SK-N-SH (cell line): ENCODE results near the gene EFNB2. TPM values are rescaled to one million over a fixed set of nuclear protein-coding genes. Genes with fewer than 3 reads are reported as not detected.

Experiments
- CTCF ChIA-PET: fragments of 300-600, 350-600 bp; formaldehyde crosslinking; extraction: SDS; loops from one replicate; lab custom pipeline; 2021; lab: Yijun Ruan, JAX
- POLR2A ChIA-PET: fragments of 350-600 bp; sonication (Branson Sonifier 250); formaldehyde crosslinking; extraction: SDS; loops from one replicate; lab custom pipeline; 2020; ENCODE audit warnings: antibody characterized with exemption, inconsistent platforms; lab: Yijun Ruan, JAX
- DNase-seq: peaks from one replicate; pipeline ENCODE4 v3.0.0; 2012
- H2AFZ ChIP-seq: fragments of 200-600 bp; sonication (generic); 2 replicates; pipeline ENCODE4 v1.8.1; 2016; ENCODE audit warnings: antibody characterized with exemption, mild to moderate bottlenecking, low read depth
- H3F3A ChIP-seq: fragments of 200-600 bp; sonication (generic); replicated peaks from 2 replicates; pipeline ENCODE3; 2016; ENCODE audit warnings: antibody characterized with exemption, mild to moderate bottlenecking; ENCODE audit not compliant: insufficient read depth
- H3K27ac ChIP-seq, 2 experiments: fragments of 200-500 bp in 1 of 2; fragments of 200-600 bp in 1 of 2; sonication (Bioruptor generic) in 1 of 2; sonication (generic), shearing (Covaris generic) in 1 of 2; 2 replicates each; pipeline versions ENCODE4 v1.5.1 to v1.6.1; 2014 to 2016; ENCODE audit warnings: low read depth in 2 of 2, inconsistent platforms in 1 of 2, low read length in 1 of 2, mild to moderate bottlenecking in 1 of 2, mixed read lengths in 1 of 2
- H3K27me3 ChIP-seq: fragments of 200-600 bp; sonication (generic), shearing (Covaris generic); 2 replicates; pipeline ENCODE4 v1.6.1; 2016; ENCODE audit warnings: mixed run types; ENCODE audit not compliant: insufficient read depth
- H3K36me3 ChIP-seq, 2 experiments: fragments of 200-500 bp in 1 of 2; fragments of 200-600 bp in 1 of 2; sonication (Bioruptor generic) in 1 of 2; sonication (generic) in 1 of 2; replicated peaks in 1 of 2; 2 replicates each; pipeline versions ENCODE3 to v1.5.1; 2014 to 2016; ENCODE audit warnings: low read length in 1 of 2, mild to moderate bottlenecking in 1 of 2; ENCODE audit not compliant: insufficient read depth in 2 of 2, control insufficient read depth in 1 of 2
- H3K4me1 ChIP-seq, 2 experiments: fragments of 200-500 bp in 1 of 2; fragments of 200-600 bp in 1 of 2; sonication (Bioruptor generic) in 1 of 2; sonication (generic), shearing (Covaris generic) in 1 of 2; 2 replicates each; pipeline versions ENCODE4 v1.5.1 to v1.6.1; 2014 to 2016; ENCODE audit warnings: low read depth in 1 of 2, low read length in 1 of 2, mixed run types in 1 of 2; ENCODE audit not compliant: insufficient read depth in 2 of 2, control insufficient read depth in 1 of 2
- H3K4me2 ChIP-seq: fragments of 200-600 bp; sonication (generic), shearing (Covaris generic); 2 replicates; pipeline ENCODE4 v1.6.1; 2017; ENCODE audit warnings: mixed run types
- H3K4me3 ChIP-seq, 2 experiments: fragments of 200-500 bp in 1 of 2; fragments of 200-600 bp in 1 of 2; sonication (Bioruptor generic) in 1 of 2; sonication (generic), shearing (Covaris generic) in 1 of 2; 2 replicates each; pipeline versions ENCODE4 v1.5.1 to v1.8.1; 2014 to 2016; ENCODE audit warnings: low read depth in 2 of 2, inconsistent platforms in 1 of 2, low read length in 1 of 2, mild to moderate bottlenecking in 1 of 2, mixed read lengths in 1 of 2, moderate library complexity in 1 of 2
- H3K79me2 ChIP-seq: fragments of 200-600 bp; sonication (generic); 2 replicates; pipeline ENCODE4 v1.8.1; 2017; ENCODE audit warnings: mild to moderate bottlenecking; ENCODE audit not compliant: insufficient read depth
- H3K9ac ChIP-seq: fragments of 200-600 bp; sonication (generic); 2 replicates; pipeline ENCODE4 v1.6.1; 2017; ENCODE audit warnings: mixed run types
- H3K9me2 ChIP-seq: fragments of 200-600 bp; sonication (generic); 2 replicates; pipeline ENCODE4 v1.6.1; 2017; ENCODE audit warnings: mixed run types
- H3K9me3 ChIP-seq: fragments of 200-600 bp; sonication (generic); 2 replicates; pipeline ENCODE4 v1.6.1; 2017; ENCODE audit warnings: mixed run types, mild to moderate bottlenecking, moderate library complexity
- H4K20me1 ChIP-seq: fragments of 200-600 bp; sonication (generic); 2 replicates; pipeline ENCODE4 v1.6.1; 2017; ENCODE audit warnings: mild to moderate bottlenecking, mixed run types; ENCODE audit not compliant: insufficient read depth
- CHD2 ChIP-seq: fragments of 150-350 bp; IDR thresholded peaks from 2 replicates; pipeline ENCODE4 v1.6.1; 2018; ENCODE audit warnings: low read length; ENCODE audit not compliant: partially characterized antibody
- EP300 ChIP-seq, 2 experiments: IDR thresholded peaks; 2 replicates each; pipeline versions ENCODE4 v1.4.0 to v1.6.1; 2012; ENCODE audit warnings: borderline replicate concordance in 1 of 2, low read depth in 1 of 2, low read length in 1 of 2
- FOSL2 ChIP-seq: IDR thresholded peaks from 2 replicates; pipeline ENCODE4 v1.4.0; 2012; ENCODE audit warnings: low read depth, mild to moderate bottlenecking, moderate library complexity, borderline replicate concordance
- FOXJ3 ChIP-seq: sonication (generic); formaldehyde crosslinking; IDR thresholded peaks from 2 replicates; pipeline ENCODE4 v1.5.1; 2020; ENCODE audit warnings: mild to moderate bottlenecking, missing genetic modification reagents
- GATA2 ChIP-seq: sonication (generic); formaldehyde crosslinking; IDR thresholded peaks from 2 replicates; pipeline ENCODE4 v1.5.0; 2020; ENCODE audit warnings: mild to moderate bottlenecking, missing genetic modification reagents
- JUND ChIP-seq: IDR thresholded peaks from 2 replicates; pipeline ENCODE4 v1.4.0; 2012
- MAX ChIP-seq: IDR thresholded peaks from 2 replicates; pipeline ENCODE4 v1.4.0; 2012; ENCODE audit warnings: low read depth
- MEF2A ChIP-seq: IDR thresholded peaks from 2 replicates; pipeline ENCODE4 v1.4.0; 2012; ENCODE audit warnings: low read depth, borderline replicate concordance
- MXI1 ChIP-seq: IDR thresholded peaks from 2 replicates; pipeline ENCODE4 v1.6.1; 2012; ENCODE audit warnings: mild to moderate bottlenecking, low read depth, low read length, improper control_type of control experiment
- NFIC ChIP-seq: IDR thresholded peaks from 2 replicates; pipeline ENCODE4 v1.4.0; 2012; ENCODE audit warnings: borderline replicate concordance
- RFX5 ChIP-seq: IDR thresholded peaks from 2 replicates; pipeline ENCODE4 v1.6.1; 2012; ENCODE audit warnings: mild to moderate bottlenecking, improper control_type of control experiment, low read length
- SIN3A ChIP-seq: IDR thresholded peaks from 2 replicates; pipeline ENCODE4 v1.6.1; 2012; ENCODE audit warnings: low read depth, mild to moderate bottlenecking, low read length, moderate library complexity, borderline replicate concordance
- TEAD4 ChIP-seq: IDR thresholded peaks from 2 replicates; pipeline ENCODE4 v1.4.0; 2012; ENCODE audit warnings: mild to moderate bottlenecking, borderline replicate concordance; ENCODE audit not compliant: insufficient read depth
- USF1 ChIP-seq: IDR thresholded peaks from 2 replicates; pipeline ENCODE4 v1.4.0; 2012; ENCODE audit warnings: low read depth, borderline replicate concordance
- WGBS: methylation state at CpG from one replicate; pipeline ENCODE4 v1.1.6; 2017; ENCODE audit warnings: low lambda C conversion rate; 5-methylcytosine and 5-hydroxymethylcytosine counted together
- polyA plus RNA-seq, 3 experiments: library from polyadenylated mRNA; depleted of rRNA; stranded (reverse); fragments of >200 nt; gene quantifications; 2 replicates each; pipeline ENCODE4 v1.2.3, GENCODE V29; 2012
- TF ChIP-seq, protein P1 (sequence below): fragments of 150-350 bp; IDR thresholded peaks from 2 replicates; pipeline ENCODE4 v1.6.1; 2017; ENCODE audit warnings: antibody characterized with exemption, low read length, low read depth, borderline replicate concordance
- TF ChIP-seq, protein P2 (sequence below): fragments of 200-600 bp; sonication (generic); IDR thresholded peaks from 2 replicates; pipeline ENCODE4 v1.6.1; 2017; ENCODE audit warnings: antibody characterized with exemption, mild to moderate bottlenecking, moderate library complexity
- TF ChIP-seq, protein P3 (sequence below): fragments of 150-350 bp; IDR thresholded peaks from 2 replicates; pipeline ENCODE4 v1.6.1; 2016; ENCODE audit warnings: mild to moderate bottlenecking, low read depth, low read length

EFNB2 gene
- polyA plus RNA-seq, 1 of the 3 experiments (the other 2 are of a cell fraction), result 3.0 TPM

DNA sequence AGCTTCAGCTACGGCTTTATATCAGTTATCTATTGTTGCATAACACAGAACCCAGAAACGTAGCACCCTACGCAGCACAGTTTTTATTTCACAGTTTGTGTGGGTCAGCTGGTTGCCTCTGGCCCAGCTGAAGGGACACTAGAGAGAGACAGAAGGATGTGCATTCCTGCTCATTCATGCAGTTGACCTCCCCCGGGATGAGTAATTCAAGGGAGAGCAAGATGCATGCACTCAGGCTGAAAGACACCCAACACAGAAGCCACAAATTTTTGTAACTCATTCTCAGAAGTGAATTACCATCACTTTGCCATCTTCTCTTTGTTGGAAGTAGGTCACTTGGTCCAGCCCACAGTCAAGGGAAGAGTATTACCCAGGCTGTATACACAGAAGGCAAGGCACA, 89.5 kb downstream of the EFNB2 start:
- ChIA-PET CTCF (no interaction called here), POLR2A (no interaction called here)
- no peaks in the 10 kb centered on the region for H3K9me3 ChIP-seq
- no peak for DNase-seq
- no peaks in the 10 kb centered on the region for H3F3A ChIP-seq
- H3K79me2 ChIP-seq, result no peaks in the 10 kb centered on the region
- H4K20me1 ChIP-seq, result no peaks in the 10 kb centered on the region
- whole genome bisulfite sequencing, result 89% methylated on average over 4 of the region's 4 CpGs
- H3K27ac ChIP-seq, result no peak overlapping the region
- TF ChIP-seq NFIC (no peak), FOXJ3 (no peak), RFX5 (no peak), FOSL2 (no peak), EP300 (IDR thresholded peaks at IDR 0.05; ENCODE audit: borderline replicate concordance in 1 of 2, low read depth in 1 of 2, low read length in 1 of 2) (no peak), CHD2 (no peak), MXI1 (no peak), JUND (no peak), TEAD4 (no peak), MAX (no peak)
- TF ChIP-seq, protein P1, sequence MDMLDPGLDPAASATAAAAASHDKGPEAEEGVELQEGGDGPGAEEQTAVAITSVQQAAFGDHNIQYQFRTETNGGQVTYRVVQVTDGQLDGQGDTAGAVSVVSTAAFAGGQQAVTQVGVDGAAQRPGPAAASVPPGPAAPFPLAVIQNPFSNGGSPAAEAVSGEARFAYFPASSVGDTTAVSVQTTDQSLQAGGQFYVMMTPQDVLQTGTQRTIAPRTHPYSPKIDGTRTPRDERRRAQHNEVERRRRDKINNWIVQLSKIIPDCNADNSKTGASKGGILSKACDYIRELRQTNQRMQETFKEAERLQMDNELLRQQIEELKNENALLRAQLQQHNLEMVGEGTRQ, result no peak
- TF ChIP-seq, protein P2, sequence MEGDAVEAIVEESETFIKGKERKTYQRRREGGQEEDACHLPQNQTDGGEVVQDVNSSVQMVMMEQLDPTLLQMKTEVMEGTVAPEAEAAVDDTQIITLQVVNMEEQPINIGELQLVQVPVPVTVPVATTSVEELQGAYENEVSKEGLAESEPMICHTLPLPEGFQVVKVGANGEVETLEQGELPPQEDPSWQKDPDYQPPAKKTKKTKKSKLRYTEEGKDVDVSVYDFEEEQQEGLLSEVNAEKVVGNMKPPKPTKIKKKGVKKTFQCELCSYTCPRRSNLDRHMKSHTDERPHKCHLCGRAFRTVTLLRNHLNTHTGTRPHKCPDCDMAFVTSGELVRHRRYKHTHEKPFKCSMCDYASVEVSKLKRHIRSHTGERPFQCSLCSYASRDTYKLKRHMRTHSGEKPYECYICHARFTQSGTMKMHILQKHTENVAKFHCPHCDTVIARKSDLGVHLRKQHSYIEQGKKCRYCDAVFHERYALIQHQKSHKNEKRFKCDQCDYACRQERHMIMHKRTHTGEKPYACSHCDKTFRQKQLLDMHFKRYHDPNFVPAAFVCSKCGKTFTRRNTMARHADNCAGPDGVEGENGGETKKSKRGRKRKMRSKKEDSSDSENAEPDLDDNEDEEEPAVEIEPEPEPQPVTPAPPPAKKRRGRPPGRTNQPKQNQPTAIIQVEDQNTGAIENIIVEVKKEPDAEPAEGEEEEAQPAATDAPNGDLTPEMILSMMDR, result no peak
- TF ChIP-seq, protein P3, sequence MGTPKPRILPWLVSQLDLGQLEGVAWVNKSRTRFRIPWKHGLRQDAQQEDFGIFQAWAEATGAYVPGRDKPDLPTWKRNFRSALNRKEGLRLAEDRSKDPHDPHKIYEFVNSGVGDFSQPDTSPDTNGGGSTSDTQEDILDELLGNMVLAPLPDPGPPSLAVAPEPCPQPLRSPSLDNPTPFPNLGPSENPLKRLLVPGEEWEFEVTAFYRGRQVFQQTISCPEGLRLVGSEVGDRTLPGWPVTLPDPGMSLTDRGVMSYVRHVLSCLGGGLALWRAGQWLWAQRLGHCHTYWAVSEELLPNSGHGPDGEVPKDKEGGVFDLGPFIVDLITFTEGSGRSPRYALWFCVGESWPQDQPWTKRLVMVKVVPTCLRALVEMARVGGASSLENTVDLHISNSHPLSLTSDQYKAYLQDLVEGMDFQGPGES, result no peak
- no peak overlapping the region for H3K4me2 ChIP-seq
- no peaks in the 10 kb centered on the region for H3K4me1 ChIP-seq
- no peaks in the 10 kb centered on the region for H3K36me3 ChIP-seq
- H3K27me3 ChIP-seq, result no peaks in the 10 kb centered on the region
- H3K4me3 ChIP-seq, result no peak overlapping the region
- H3K9me2 ChIP-seq, result no peaks in the 10 kb centered on the region; the same call in 1 of the 2 replicates
- H2AFZ ChIP-seq, result no peak overlapping the region
- H3K9ac ChIP-seq, result no peak overlapping the region

DNA sequence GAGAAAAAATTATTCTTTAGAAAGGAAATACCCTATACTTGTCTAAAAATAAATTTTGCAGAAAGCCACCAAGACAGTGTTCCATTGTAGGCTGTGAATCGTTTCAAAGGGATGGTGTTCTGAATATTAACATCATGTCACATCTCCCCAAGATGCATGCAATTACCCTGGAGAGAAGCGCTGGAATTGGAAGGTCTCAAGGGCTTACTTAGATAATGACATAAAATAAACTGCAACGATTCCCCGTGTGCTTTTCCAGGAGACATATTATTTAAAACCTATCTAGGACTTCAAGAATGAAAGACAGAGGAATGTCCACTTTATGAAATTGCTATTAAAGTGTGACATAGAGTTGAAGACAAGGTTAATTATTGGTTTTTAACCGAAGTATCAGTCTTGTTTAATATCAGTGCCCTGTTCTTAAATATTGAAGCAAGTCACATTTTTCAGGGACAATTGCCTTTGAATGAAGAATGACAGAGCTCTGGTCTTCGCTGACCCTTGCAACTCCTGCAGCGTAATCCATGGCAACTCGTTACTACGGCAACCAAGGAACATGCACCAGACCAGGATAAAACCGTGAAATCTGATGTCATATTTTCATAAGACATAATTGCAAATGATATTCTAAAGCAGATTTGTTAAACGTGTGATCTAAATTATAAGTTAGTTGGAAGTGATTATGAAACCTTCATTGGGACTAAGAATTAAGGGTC, 91.7 kb downstream of the EFNB2 start:
- no peak overlapping the region for H2AFZ ChIP-seq
- no peaks in the 10 kb centered on the region for H3K4me1 ChIP-seq
- no peaks in the 10 kb centered on the region for H3K79me2 ChIP-seq
- H3K4me3 ChIP-seq, result no peak overlapping the region
- 78% methylated on average over 11 of the region's 11 CpGs for WGBS
- H3K27ac ChIP-seq, result no peak overlapping the region
- no peaks in the 10 kb centered on the region for H3K36me3 ChIP-seq
- no peaks in the 10 kb centered on the region for H3K27me3 ChIP-seq
- H3F3A ChIP-seq, result no peaks in the 10 kb centered on the region
- H4K20me1 ChIP-seq, result no peaks in the 10 kb centered on the region
- no peak overlapping the region for H3K9ac ChIP-seq
- ChIA-PET CTCF (no interaction called here), POLR2A (no interaction called here)
- no peaks in the 10 kb centered on the region for H3K9me3 ChIP-seq
- DNase-seq, result no peak
- H3K4me2 ChIP-seq, result no peak overlapping the region
- H3K9me2 ChIP-seq, result no peaks in the 10 kb centered on the region
- TF ChIP-seq MAX, result no peak
- TF ChIP-seq, protein P2, result no peak
- TF ChIP-seq, protein P3, result no peak
- no peak for TF ChIP-seq MEF2A
- no peak for TF ChIP-seq SIN3A
- TF ChIP-seq GATA2, result no peak
- TF ChIP-seq USF1, result no peak
- TF ChIP-seq CHD2, result no peak
